ENCODE measurements around the gene SNAPC1. TPM values are rescaled to one million over a fixed set of nuclear protein-coding genes. Genes with fewer than 3 reads are reported as not detected.
"Not testable (repeated sequence)": the region's sequence is repeated elsewhere in the genome, so short reads cannot be mapped to it uniquely, and the experiment has no call there.

SNAPC1 gene
- total RNA-seq, 1 donor from 2014 or later: 5.2 TPM

GRCh38 chr14:61726778-61727658 is 35.2 kb upstream of the SNAPC1 start:
- Histone ChIP-seq H3K4me1 (ENCODE audit: control insufficient read depth in 3 of 3, insufficient read depth in 3 of 3, low read length in 3 of 3) (no peaks in the 10 kb centered on the region), H3K27me3 (ENCODE audit: control insufficient read depth in 3 of 3, insufficient read depth in 3 of 3, low read length in 3 of 3) (no peaks in the 10 kb centered on the region), H3K27ac (ENCODE audit: low read depth, low read length) (no peak overlapping the region), H3K9me3 (ENCODE audit: control insufficient read depth in 3 of 3, low read length in 3 of 3) (no peaks in the 10 kb centered on the region), H3K36me3 (ENCODE audit: control insufficient read depth in 3 of 3, insufficient read depth in 3 of 3, low read length in 3 of 3) (peaks cover 3 to 50% (median 27%) of the 10 kb centered on the region in 3 donors), H3K4me3 (ENCODE audit: low read length in 3 of 3) (no peak overlapping the region), H3K9ac (ENCODE audit: low read depth in 1 of 3, low read length in 3 of 3) (no peak overlapping the region)

GRCh38 chr14:61730756-61731373 is 31.4 kb upstream of the SNAPC1 start:
- Histone ChIP-seq H3K9ac (ENCODE audit: low read depth in 1 of 3, low read length in 3 of 3) (no peak overlapping the region), H3K27me3 (ENCODE audit: control insufficient read depth in 3 of 3, insufficient read depth in 3 of 3, low read length in 3 of 3) (no peaks in the 10 kb centered on the region), H3K9me3 (ENCODE audit: control insufficient read depth in 3 of 3, low read length in 3 of 3) (no peaks in the 10 kb centered on the region), H3K36me3 (ENCODE audit: control insufficient read depth in 3 of 3, insufficient read depth in 3 of 3, low read length in 3 of 3) (peaks cover 5 to 58% (median 40%) of the 10 kb centered on the region in 3 donors), H3K4me3 (ENCODE audit: low read length in 3 of 3) (no peak overlapping the region), H3K27ac (ENCODE audit: low read depth, low read length) (no peak overlapping the region), H3K4me1 (ENCODE audit: control insufficient read depth in 3 of 3, insufficient read depth in 3 of 3, low read length in 3 of 3) (no peaks in the 10 kb centered on the region)

- peaks cover 8 to 49% (median 39%) of the 10 kb centered on the region in 3 donors for H3K36me3 ChIP-seq (ENCODE audit: control insufficient read depth in 3 of 3, insufficient read depth in 3 of 3, low read length in 3 of 3)
Observed at GRCh38 chr14:61733972-61734371, 28.2 kb upstream of the SNAPC1 start.

DNA sequence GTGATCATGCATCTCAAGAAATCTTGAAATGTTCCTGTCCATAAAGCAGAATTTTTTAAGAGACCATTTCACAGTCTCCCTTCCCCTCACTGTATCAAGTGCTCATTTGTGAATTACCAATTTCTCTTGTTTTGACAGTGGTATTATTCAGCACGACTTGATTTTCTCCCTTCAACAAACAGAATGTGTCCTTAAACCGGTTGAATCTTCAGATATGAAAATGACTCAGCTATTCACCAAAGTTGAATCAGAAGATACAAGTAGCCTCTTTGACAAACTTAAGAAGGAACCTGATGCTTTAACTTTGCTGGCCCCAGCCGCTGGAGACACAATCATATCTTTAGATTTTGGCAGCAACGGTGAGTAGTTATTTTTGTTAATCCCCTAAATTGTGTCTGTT is 25.5 kb upstream of the SNAPC1 start:
- H3K36me3 ChIP-seq (ENCODE audit: control insufficient read depth in 3 of 3, insufficient read depth in 3 of 3, low read length in 3 of 3): peaks cover 12 to 52% (median 49%) of the 10 kb centered on the region in 3 donors
- H3K9me3 ChIP-seq (ENCODE audit: control insufficient read depth in 3 of 3, low read length in 3 of 3): no peaks in the 10 kb centered on the region
- no peak overlapping the region for H3K4me3 ChIP-seq (ENCODE audit: low read length in 3 of 3)
- H3K4me1 ChIP-seq (ENCODE audit: control insufficient read depth in 3 of 3, insufficient read depth in 3 of 3, low read length in 3 of 3): no peaks in the 10 kb centered on the region
- H3K27me3 ChIP-seq (ENCODE audit: control insufficient read depth in 3 of 3, insufficient read depth in 3 of 3, low read length in 3 of 3): no peaks in the 10 kb centered on the region
- no peak overlapping the region for H3K27ac ChIP-seq (ENCODE audit: low read depth, low read length)
- no peak overlapping the region for H3K9ac ChIP-seq (ENCODE audit: low read depth in 1 of 3, low read length in 3 of 3)

More at GRCh38 chr14:61733972-61734371, 28.2 kb upstream of the SNAPC1 start:
- no peak overlapping the region for H3K4me3 ChIP-seq (ENCODE audit: low read length in 3 of 3)
- no peaks in the 10 kb centered on the region for H3K4me1 ChIP-seq (ENCODE audit: control insufficient read depth in 3 of 3, insufficient read depth in 3 of 3, low read length in 3 of 3)
- H3K27ac ChIP-seq (ENCODE audit: low read depth, low read length): no peak overlapping the region
- no peaks in the 10 kb centered on the region for H3K9me3 ChIP-seq (ENCODE audit: control insufficient read depth in 3 of 3, low read length in 3 of 3)
- H3K27me3 ChIP-seq (ENCODE audit: control insufficient read depth in 3 of 3, insufficient read depth in 3 of 3, low read length in 3 of 3): no peaks in the 10 kb centered on the region
- no peak overlapping the region for H3K9ac ChIP-seq (ENCODE audit: low read depth in 1 of 3, low read length in 3 of 3)

GRCh38 chr14:61737915-61738314 is 24.3 kb upstream of the SNAPC1 start:
- no peak overlapping the region for H3K27ac ChIP-seq (ENCODE audit: low read depth, low read length)
- H3K36me3 ChIP-seq (ENCODE audit: control insufficient read depth in 3 of 3, insufficient read depth in 3 of 3, low read length in 3 of 3): peaks cover 12 to 54% (median 51%) of the 10 kb centered on the region in 3 donors
- H3K9me3 ChIP-seq (ENCODE audit: control insufficient read depth in 3 of 3, low read length in 3 of 3): no peaks in the 10 kb centered on the region
- H3K9ac ChIP-seq (ENCODE audit: low read depth in 1 of 3, low read length in 3 of 3): no peak overlapping the region
- H3K4me3 ChIP-seq (ENCODE audit: low read length in 3 of 3): no peak overlapping the region
- no peaks in the 10 kb centered on the region for H3K4me1 ChIP-seq (ENCODE audit: control insufficient read depth in 3 of 3, insufficient read depth in 3 of 3, low read length in 3 of 3)
- H3K27me3 ChIP-seq (ENCODE audit: control insufficient read depth in 3 of 3, insufficient read depth in 3 of 3, low read length in 3 of 3): no peaks in the 10 kb centered on the region

DNA sequence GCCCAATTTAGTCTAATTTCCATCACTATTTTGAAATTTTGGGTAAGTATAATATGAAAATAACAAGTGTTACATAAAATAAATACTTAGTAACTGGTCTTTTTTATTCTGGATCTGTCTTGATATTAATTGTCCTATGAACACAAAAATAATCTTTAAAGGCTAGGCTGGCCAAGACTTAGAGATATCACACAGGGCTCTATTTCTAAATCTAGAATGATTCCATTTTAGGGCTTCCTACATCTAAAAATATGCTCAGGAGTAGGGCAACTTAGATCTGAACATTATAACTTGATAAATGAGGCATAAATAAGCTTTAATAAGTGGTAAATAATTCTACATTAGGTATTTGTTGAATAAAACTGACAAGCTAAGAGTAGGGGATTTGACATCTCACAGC is 23.1 kb upstream of the SNAPC1 start:
- no peak overlapping the region for H3K27ac ChIP-seq (ENCODE audit: low read depth, low read length)
- peaks cover 10 to 53% (median 49%) of the 10 kb centered on the region in 3 donors for H3K36me3 ChIP-seq (ENCODE audit: control insufficient read depth in 3 of 3, insufficient read depth in 3 of 3, low read length in 3 of 3)

DNA sequence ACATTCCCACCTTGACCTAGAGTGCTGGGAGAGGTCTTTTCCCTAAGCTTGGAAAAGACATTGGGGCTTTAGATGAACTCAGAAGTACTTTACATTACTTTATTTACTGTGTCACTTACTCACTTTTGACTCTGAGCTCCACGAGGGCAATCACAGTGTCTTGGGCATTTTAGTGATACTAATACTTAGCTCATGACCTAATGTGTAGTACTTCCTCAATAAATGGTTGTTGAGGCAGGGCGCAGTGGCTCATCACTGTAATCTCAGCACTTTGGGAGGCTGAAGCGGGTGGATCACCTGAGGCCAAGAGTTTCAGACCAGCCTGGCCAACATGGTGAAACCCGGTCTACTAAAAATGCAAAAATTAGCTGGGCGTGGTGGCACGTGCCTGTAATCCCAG is 19.8 kb upstream of the SNAPC1 start:
- H3K9ac ChIP-seq (ENCODE audit: low read depth in 1 of 3, low read length in 3 of 3): no peak overlapping the region
- H3K36me3 ChIP-seq (ENCODE audit: control insufficient read depth in 3 of 3, insufficient read depth in 3 of 3, low read length in 3 of 3): peaks cover 7 to 36% (median 34%) of the 10 kb centered on the region in 3 donors
- H3K27ac ChIP-seq (ENCODE audit: low read depth, low read length): no peak overlapping the region
- no peaks in the 10 kb centered on the region for H3K4me1 ChIP-seq (ENCODE audit: control insufficient read depth in 3 of 3, insufficient read depth in 3 of 3, low read length in 3 of 3)
- H3K9me3 ChIP-seq (ENCODE audit: control insufficient read depth in 3 of 3, low read length in 3 of 3): no peaks in the 10 kb centered on the region
- no peak overlapping the region for H3K4me3 ChIP-seq (ENCODE audit: low read length in 3 of 3)
- no peaks in the 10 kb centered on the region for H3K27me3 ChIP-seq (ENCODE audit: control insufficient read depth in 3 of 3, insufficient read depth in 3 of 3, low read length in 3 of 3)

More for the DNA sequence above, 23.1 kb upstream of the SNAPC1 start:
- Histone ChIP-seq H3K4me3 (ENCODE audit: low read length in 3 of 3) (no peak overlapping the region), H3K9me3 (ENCODE audit: control insufficient read depth in 3 of 3, low read length in 3 of 3) (no peaks in the 10 kb centered on the region), H3K4me1 (ENCODE audit: control insufficient read depth in 3 of 3, insufficient read depth in 3 of 3, low read length in 3 of 3) (no peaks in the 10 kb centered on the region), H3K27me3 (ENCODE audit: control insufficient read depth in 3 of 3, insufficient read depth in 3 of 3, low read length in 3 of 3) (no peaks in the 10 kb centered on the region), H3K9ac (ENCODE audit: low read depth in 1 of 3, low read length in 3 of 3) (no peak overlapping the region)

- peaks cover 4 to 28% (median 26%) of the 10 kb centered on the region in 3 donors for H3K36me3 ChIP-seq (ENCODE audit: control insufficient read depth in 3 of 3, insufficient read depth in 3 of 3, low read length in 3 of 3)
- H3K27ac ChIP-seq (ENCODE audit: low read depth, low read length): no peak overlapping the region
- no peaks in the 10 kb centered on the region for H3K9me3 ChIP-seq (ENCODE audit: control insufficient read depth in 3 of 3, low read length in 3 of 3)
- H3K4me1 ChIP-seq (ENCODE audit: control insufficient read depth in 3 of 3, insufficient read depth in 3 of 3, low read length in 3 of 3): peaks cover 0 to 2% (median 0%) of the 10 kb centered on the region in 3 donors
- H3K4me3 ChIP-seq (ENCODE audit: low read length in 3 of 3): no peak overlapping the region
- no peak overlapping the region for H3K9ac ChIP-seq (ENCODE audit: low read depth in 1 of 3, low read length in 3 of 3)
- no peaks in the 10 kb centered on the region for H3K27me3 ChIP-seq (ENCODE audit: control insufficient read depth in 3 of 3, insufficient read depth in 3 of 3, low read length in 3 of 3)
Observed at GRCh38 chr14:61744238-61744637, 18.0 kb upstream of the SNAPC1 start.

DNA sequence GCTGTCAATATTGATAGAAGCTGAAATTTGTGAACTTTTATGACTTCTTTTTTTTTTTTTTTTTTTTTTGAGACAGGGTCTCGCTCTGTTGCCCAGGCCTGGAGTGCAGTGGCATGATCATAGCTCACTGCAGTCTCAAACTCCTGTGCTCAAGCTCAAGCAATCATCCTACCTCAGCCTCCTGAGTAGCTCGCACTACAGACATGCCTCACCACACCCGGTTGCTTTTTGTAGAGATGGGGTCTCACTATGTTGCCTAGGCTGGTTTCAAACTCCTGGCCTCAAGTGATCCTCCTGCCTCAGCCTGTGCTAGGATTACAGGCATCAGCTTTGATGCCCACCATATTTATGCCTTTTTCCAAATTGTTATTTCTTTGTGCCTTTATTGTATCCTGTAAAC is 15.9 kb upstream of the SNAPC1 start:
- H3K9me3 ChIP-seq (ENCODE audit: control insufficient read depth in 3 of 3, low read length in 3 of 3); H3K27ac ChIP-seq (ENCODE audit: low read depth, low read length); H3K27me3 ChIP-seq (ENCODE audit: control insufficient read depth in 3 of 3, insufficient read depth in 3 of 3, low read length in 3 of 3); H3K9ac ChIP-seq (ENCODE audit: low read depth in 1 of 3, low read length in 3 of 3); H3K4me3 ChIP-seq (ENCODE audit: low read length in 3 of 3); H3K4me1 ChIP-seq (ENCODE audit: control insufficient read depth in 3 of 3, insufficient read depth in 3 of 3, low read length in 3 of 3): not testable (repeated sequence)
- H3K36me3 ChIP-seq (ENCODE audit: control insufficient read depth in 3 of 3, insufficient read depth in 3 of 3, low read length in 3 of 3): peaks cover 0 to 18% (median 14%) of the 10 kb centered on the region in 3 donors

GRCh38 chr14:61746881-61747280 is 15.3 kb upstream of the SNAPC1 start:
- Histone ChIP-seq H3K4me3 (ENCODE audit: low read length in 3 of 3) (no peak overlapping the region), H3K27me3 (ENCODE audit: control insufficient read depth in 3 of 3, insufficient read depth in 3 of 3, low read length in 3 of 3) (no peaks in the 10 kb centered on the region), H3K4me1 (ENCODE audit: control insufficient read depth in 3 of 3, insufficient read depth in 3 of 3, low read length in 3 of 3) (peaks cover 0 to 4% (median 4%) of the 10 kb centered on the region in 3 donors), H3K9ac (ENCODE audit: low read depth in 1 of 3, low read length in 3 of 3) (no peak overlapping the region), H3K27ac (ENCODE audit: low read depth, low read length) (no peak overlapping the region), H3K36me3 (ENCODE audit: control insufficient read depth in 3 of 3, insufficient read depth in 3 of 3, low read length in 3 of 3) (peaks cover 0 to 18% (median 9%) of the 10 kb centered on the region in 3 donors), H3K9me3 (ENCODE audit: control insufficient read depth in 3 of 3, low read length in 3 of 3) (no peaks in the 10 kb centered on the region)

All from skeletal muscle tissue (tissue), 4 donors.